AG08396 (cell line): ENCODE measurements around the gene IFITM1.
A peak's percentile ranks its signal among the peaks of the same experiment; 100 is the strongest.

ENCODE experiments used
- DNase-seq: peaks from one replicate; pipeline ENCODE4 v3.0.0; 2012; ENCODE audit warnings: low spot score, mixed read lengths

The IFITM1 gene

GRCh38 chr11:293852-294661, 19.8 kb upstream of the IFITM1 start:
- DNase-seq = no peak

- DNase-seq = no peak
Measured at GRCh38 chr11:294780-295179, 19.1 kb upstream of the IFITM1 start.

- no peak for DNase-seq
Measured at GRCh38 chr11:295351-296170, 18.3 kb upstream of the IFITM1 start.

GRCh38 chr11:296171-297050, 17.4 kb upstream of the IFITM1 start:
- DNase-seq = no peak

- no peak for DNase-seq
Measured at GRCh38 chr11:297051-297585, 16.7 kb upstream of the IFITM1 start.

GRCh38 chr11:297586-298405, 16.0 kb upstream of the IFITM1 start:
- no peak for DNase-seq

- no peak for DNase-seq
Measured at GRCh38 chr11:298406-299065, 15.3 kb upstream of the IFITM1 start.

- no peak for DNase-seq
Measured at GRCh38 chr11:299081-299891, 14.6 kb upstream of the IFITM1 start, which contains the start of gene IFITM5. Gene IFITM5, minus strand, starts transcription at chr11:299526. Its CDS starts 36 bp downstream, at chr11:299490.

GRCh38 chr11:299951-300735, 13.7 kb upstream of the IFITM1 start:
- no peak for DNase-seq

GRCh38 chr11:303363-303762, 10.5 kb upstream of the IFITM1 start:
- no peak for DNase-seq

- DNase-seq = no peak
Measured at GRCh38 chr11:304061-304506, 9.8 kb upstream of the IFITM1 start.

GRCh38 chr11:304915-305843, 8.7 kb upstream of the IFITM1 start:
- DNase-seq = peak; percentile 88

- DNase-seq = no peak
Measured at GRCh38 chr11:305844-306211, 8.0 kb upstream of the IFITM1 start.

- DNase-seq = no peak
Measured at GRCh38 chr11:306645-307371, 7.0 kb upstream of the IFITM1 start.

- DNase-seq = peak; percentile 76
Measured at GRCh38 chr11:307766-308708, 5.8 kb upstream of the IFITM1 start, which contains the start of gene IFITM2. Gene IFITM2, plus strand, starts transcription at chr11:307816. Its CDS starts 377 bp downstream, at chr11:308193.
